OCI-LY7 (cell line): ENCODE data around the gene RAB1B. TPM values are rescaled to one million over a fixed set of nuclear protein-coding genes. Genes with fewer than 3 reads are reported as not detected.

Source experiments
- BruUV-seq: library from RNA; stranded (reverse); fragments of 400-500 nt; replicated peaks from 2 replicates; lab custom pipeline; 2021; lab: Mats Ljungman, UMichigan
- CTCF ChIA-PET: fragments of 300-600 bp; sonication (Branson Sonifier 250); formaldehyde crosslinking; loops from one replicate; lab custom pipeline; 2022; ENCODE audit warnings: antibody characterized with exemption; ENCODE audit not compliant: unreplicated experiment; lab: Charles Lee
- POLR2A ChIA-PET: fragments of 300-600 bp; sonication (Branson Sonifier 250); formaldehyde crosslinking; loops from one replicate; lab custom pipeline; 2022; ENCODE audit warnings: antibody characterized with exemption; lab: Charles Lee
- DNase-seq: peaks from one replicate; pipeline ENCODE4 v3.0.0-alpha.2; 2015; ENCODE audit warnings: low spot score
- H2AFZ ChIP-seq: fragments of 200-600 bp; sonication (generic), shearing (Covaris generic); 2 replicates; pipeline ENCODE4 v1.6.1; 2014; ENCODE audit warnings: mild to moderate bottlenecking, antibody characterized with exemption, low read length, moderate library complexity
- H3K27ac ChIP-seq: fragments of 200-600 bp; sonication (generic); 2 replicates; pipeline ENCODE4 v1.5.1; 2014; ENCODE audit warnings: mixed run types, low read depth, mild to moderate bottlenecking, moderate library complexity, low read length, inconsistent platforms; ENCODE audit not compliant: poor library complexity, severe bottlenecking
- H3K36me3 ChIP-seq: fragments of 200-600 bp; sonication (generic); 2 replicates; pipeline ENCODE4 v1.6.1; 2014; ENCODE audit warnings: mild to moderate bottlenecking, antibody characterized with exemption, low read length, moderate library complexity, mixed read lengths; ENCODE audit not compliant: insufficient read depth
- H3K4me1 ChIP-seq: fragments of 200-600 bp; sonication (generic); 2 replicates; pipeline ENCODE4 v1.5.1; 2014; ENCODE audit warnings: mild to moderate bottlenecking, low read length; ENCODE audit not compliant: insufficient read depth, poor library complexity, severe bottlenecking
- H3K4me2 ChIP-seq: fragments of 200-600 bp; sonication (generic); 2 replicates; pipeline ENCODE4 v1.6.1; 2014; ENCODE audit warnings: mild to moderate bottlenecking, low read length
- H3K4me3 ChIP-seq: fragments of 200-600 bp; sonication (generic); 2 replicates; pipeline ENCODE4 v1.5.1; 2014; ENCODE audit warnings: mild to moderate bottlenecking, low read depth, low read length; ENCODE audit not compliant: poor library complexity, severe bottlenecking
- H3K79me2 ChIP-seq: fragments of 200-600 bp; sonication (generic); 2 replicates; pipeline ENCODE4 v1.6.1; 2016; ENCODE audit warnings: low read depth, mild to moderate bottlenecking, low read length, moderate library complexity, mixed read lengths; ENCODE audit not compliant: insufficient read depth
- H3K9me2 ChIP-seq: fragments of 200-600 bp; sonication (generic); 2 replicates; pipeline ENCODE4 v1.6.1; 2016; ENCODE audit warnings: mild to moderate bottlenecking, low read length, mixed read lengths; ENCODE audit not compliant: insufficient read depth
- H3K9me3 ChIP-seq: fragments of 200-600 bp; sonication (generic); 2 replicates; pipeline ENCODE4 v1.6.1; 2014; ENCODE audit warnings: mild to moderate bottlenecking, mixed run types, low read length, mixed read lengths
- H4K20me1 ChIP-seq: fragments of 200-600 bp; sonication (generic); 2 replicates; pipeline ENCODE4 v1.6.1; 2014; ENCODE audit warnings: mild to moderate bottlenecking, antibody characterized with exemption, low read length, moderate library complexity, mixed read lengths; ENCODE audit not compliant: insufficient read depth
- EZH2phosphoT487 ChIP-seq: fragments of 200-600 bp; sonication (generic); IDR thresholded peaks from 2 replicates; pipeline ENCODE4 v1.6.1; 2018; ENCODE audit warnings: low read depth, borderline replicate concordance, mild to moderate bottlenecking, mixed run types, antibody characterized with exemption, low read length, moderate library complexity, mixed read lengths
- intact Hi-C: fragments of 100-400 bp; cut with micrococcal nuclease; formaldehyde crosslinking; loops from one replicate; pipeline ENCODE4 v1.10.0; 2022; ENCODE audit not compliant: unreplicated experiment
- total RNA-seq, 2 experiments: library from RNA; depleted of rRNA in 1 of 2; stranded (reverse); fragments of >200 nt in 1 of 2; shearing (Covaris generic) in 1 of 2; gene quantifications; 2 replicates each; pipeline ENCODE4 v1.2.3, GENCODE V29; 2014 to 2022
- TF ChIP-seq, protein P1 (sequence below): fragments of 200-600 bp; sonication (generic); conservative IDR thresholded peaks from 2 replicates; pipeline ENCODE4 v1.5.1; 2014; ENCODE audit warnings: mild to moderate bottlenecking, antibody characterized with exemption, low read length, moderate library complexity, mixed read lengths

RAB1B gene
- total RNA-seq, 2 experiments from 2014 or later, result 77.7 to 81.8 TPM

DNA sequence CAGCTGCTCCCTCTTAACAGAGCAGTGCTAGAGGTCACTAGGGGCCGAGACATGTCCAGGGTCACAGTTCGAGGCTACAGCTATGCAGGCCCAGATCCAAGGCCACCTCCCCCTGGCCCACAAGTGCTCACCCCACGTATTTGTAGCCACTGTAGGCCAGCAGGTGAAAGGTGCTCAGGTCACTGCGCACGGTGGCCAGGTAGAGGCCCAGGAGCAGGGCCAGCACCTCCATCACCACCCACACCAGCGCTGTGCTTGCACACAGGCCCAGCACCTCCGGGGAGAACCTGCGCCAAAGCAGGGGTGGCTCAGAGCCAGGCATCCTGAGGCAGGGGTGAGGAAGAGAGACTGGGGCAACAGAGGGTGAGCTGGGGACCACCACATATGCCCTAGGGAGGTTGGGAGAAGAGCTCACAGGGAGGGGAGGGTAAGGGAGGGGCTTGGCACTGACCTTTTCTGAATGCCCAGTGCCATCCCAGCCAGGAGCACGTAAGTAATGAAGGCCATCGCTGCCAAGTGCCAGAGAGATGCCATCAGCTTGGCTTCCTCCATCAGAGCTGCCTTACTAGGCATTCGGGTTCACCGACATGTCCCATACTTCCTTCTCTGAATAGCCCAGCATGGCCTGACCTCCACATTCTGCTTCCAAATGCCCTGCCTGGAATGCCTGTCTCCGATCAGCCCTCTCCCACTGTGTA is 17.0 kb downstream of the RAB1B start:
- DNase-seq, result no peak
- intact Hi-C loops, result no loop called here
- TF ChIP-seq, protein P1, sequence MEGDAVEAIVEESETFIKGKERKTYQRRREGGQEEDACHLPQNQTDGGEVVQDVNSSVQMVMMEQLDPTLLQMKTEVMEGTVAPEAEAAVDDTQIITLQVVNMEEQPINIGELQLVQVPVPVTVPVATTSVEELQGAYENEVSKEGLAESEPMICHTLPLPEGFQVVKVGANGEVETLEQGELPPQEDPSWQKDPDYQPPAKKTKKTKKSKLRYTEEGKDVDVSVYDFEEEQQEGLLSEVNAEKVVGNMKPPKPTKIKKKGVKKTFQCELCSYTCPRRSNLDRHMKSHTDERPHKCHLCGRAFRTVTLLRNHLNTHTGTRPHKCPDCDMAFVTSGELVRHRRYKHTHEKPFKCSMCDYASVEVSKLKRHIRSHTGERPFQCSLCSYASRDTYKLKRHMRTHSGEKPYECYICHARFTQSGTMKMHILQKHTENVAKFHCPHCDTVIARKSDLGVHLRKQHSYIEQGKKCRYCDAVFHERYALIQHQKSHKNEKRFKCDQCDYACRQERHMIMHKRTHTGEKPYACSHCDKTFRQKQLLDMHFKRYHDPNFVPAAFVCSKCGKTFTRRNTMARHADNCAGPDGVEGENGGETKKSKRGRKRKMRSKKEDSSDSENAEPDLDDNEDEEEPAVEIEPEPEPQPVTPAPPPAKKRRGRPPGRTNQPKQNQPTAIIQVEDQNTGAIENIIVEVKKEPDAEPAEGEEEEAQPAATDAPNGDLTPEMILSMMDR, result no peak
- TF ChIP-seq EZH2phosphoT487, result no peak
- peaks cover 15% of the 10 kb centered on the region; the same call in 1 of the 2 replicates for H3K36me3 ChIP-seq
- no peaks in the 10 kb centered on the region for H3K9me3 ChIP-seq
- ChIA-PET CTCF (no interaction called here), POLR2A (interaction anchor here (1.0 kb wide), 1 partner anchor 32 kb away, joined by 3 read pairs; no protein-coding TSS in a partner anchor)
- H4K20me1 ChIP-seq, result no peaks in the 10 kb centered on the region
- H3K27ac ChIP-seq, result no peak overlapping the region
- peaks cover 51% of the 10 kb centered on the region for H3K4me1 ChIP-seq
- H3K9me2 ChIP-seq, result no peaks in the 10 kb centered on the region
- H2AFZ ChIP-seq, result no peak overlapping the region
- H3K4me2 ChIP-seq, result no peak overlapping the region
- no TSS peak for BruUV-seq
- H3K4me3 ChIP-seq, result no peak overlapping the region
- peaks cover 9% of the 10 kb centered on the region; the same call in 1 of the 2 replicates for H3K79me2 ChIP-seq

DNA sequence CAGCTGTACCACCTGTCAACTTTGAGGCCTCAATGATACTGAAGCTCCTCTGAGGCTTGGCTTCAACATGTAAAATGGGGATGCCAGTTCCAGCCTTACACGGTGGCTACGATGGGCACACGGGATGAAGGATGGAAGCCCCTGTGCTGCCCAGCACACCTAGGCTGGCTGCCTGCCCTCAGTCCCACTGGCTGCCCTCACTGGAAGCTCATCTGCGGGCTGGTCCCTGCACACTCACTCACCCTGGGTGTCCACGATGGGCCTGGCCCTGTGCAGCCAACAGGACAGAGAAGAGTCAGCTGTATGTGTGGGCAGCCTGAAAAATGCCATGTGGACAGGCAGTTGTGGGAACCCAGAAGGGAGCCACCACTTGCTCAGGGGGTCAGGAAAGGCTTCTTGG is 18.3 kb downstream of the RAB1B start:
- no TSS peak for BruUV-seq
- H3K9me3 ChIP-seq, result no peaks in the 10 kb centered on the region
- no peak for DNase-seq
- TF ChIP-seq, protein P1, result no peak
- TF ChIP-seq EZH2phosphoT487, result no peak
- peaks cover 49% of the 10 kb centered on the region for H3K4me1 ChIP-seq
- ChIA-PET POLR2A (interaction anchor here (1.0 kb wide), 1 partner anchor 31 kb away, joined by 3 read pairs; no protein-coding TSS in a partner anchor), CTCF (no interaction called here)
- no peak overlapping the region for H3K4me3 ChIP-seq
- peaks cover 15% of the 10 kb centered on the region; the same call in 1 of the 2 replicates for H3K36me3 ChIP-seq
- intact Hi-C loops, result no loop called here
- no peak overlapping the region for H3K4me2 ChIP-seq
- H3K9me2 ChIP-seq, result no peaks in the 10 kb centered on the region
- H3K79me2 ChIP-seq, result peaks cover 9% of the 10 kb centered on the region; the same call in 1 of the 2 replicates
- H2AFZ ChIP-seq, result no peak overlapping the region
- no peaks in the 10 kb centered on the region for H4K20me1 ChIP-seq
- H3K27ac ChIP-seq, result no peak overlapping the region
